CD1c-positive myeloid dendritic cell (primary cell): ENCODE measurements around the gene FAM136A.
"Not testable (repeated sequence)": the region's sequence is repeated elsewhere in the genome, so short reads cannot be mapped to it uniquely, and the experiment has no call there.

Experiments used
- DNase-seq: peaks from one replicate; pipeline ENCODE4 v3.0.0-alpha.2; 2016; ENCODE audit errors: extremely low spot score

FAM136A gene

GRCh38 chr2:70297828-70298227, 4.0 kb downstream of the FAM136A start:
- DNase-seq = not testable (repeated sequence)

- no peak for DNase-seq
Observed at GRCh38 chr2:70283500-70284191, 18.2 kb downstream of the FAM136A start.

GRCh38 chr2:70282439-70282838, 19.4 kb downstream of the FAM136A start:
- DNase-seq = no peak

GRCh38 chr2:70280242-70280798, 21.5 kb downstream of the FAM136A start:
- no peak for DNase-seq

GRCh38 chr2:70270323-70270722, 31.5 kb downstream of the FAM136A start:
- no peak for DNase-seq

- DNase-seq = not testable (repeated sequence)
Observed at GRCh38 chr2:70269422-70270302, 32.2 kb downstream of the FAM136A start.

- DNase-seq = not testable (repeated sequence)
Observed at GRCh38 chr2:70266925-70267324, 34.9 kb downstream of the FAM136A start.

- DNase-seq = no peak
Observed at GRCh38 chr2:70261501-70261900, 40.4 kb downstream of the FAM136A start.

- DNase-seq = no peak
Observed at GRCh38 chr2:70258532-70258875, 43.4 kb downstream of the FAM136A start.

GRCh38 chr2:70255637-70256314, 46.1 kb downstream of the FAM136A start:
- DNase-seq = no peak

GRCh38 chr2:70250434-70250833, 51.4 kb downstream of the FAM136A start:
- no peak for DNase-seq

- peak; percentile 100 for DNase-seq
Observed at GRCh38 chr2:70248181-70248847, 53.6 kb downstream of the FAM136A start, which contains the start of gene TIA1. TIA1 (minus strand) TSS chr2:70248628; CDS start chr2:70248430, 198 bp downstream.

GRCh38 chr2:70247364-70248180, 54.3 kb downstream of the FAM136A start:
- peak; percentile 15 for DNase-seq
